CD14-positive monocyte (primary cell): ENCODE results near the gene GPA33. TPM values are rescaled to one million over a fixed set of nuclear protein-coding genes. Genes with fewer than 3 reads are reported as not detected.

ENCODE experiments used
- DNase-seq, 3 donors: peaks; one replicate each; pipeline ENCODE4 v3.0.0-alpha.2; 2011 to 2022
- H2AFZ ChIP-seq: 2 replicates; pipeline ENCODE4 v1.6.0; 2012; ENCODE audit warnings: mild to moderate bottlenecking, low read depth, low read length, inconsistent platforms; ENCODE audit not compliant: insufficient read depth, poor library complexity, severe bottlenecking
- H3K27ac ChIP-seq, 2 donors: 1 replicate in 1 of 2; 2 replicates in 1 of 2; pipeline ENCODE4 v1.5.1; 2012 to 2013; ENCODE audit warnings: low read length in 2 of 2, control low read depth in 1 of 2, inconsistent platforms in 1 of 2, low read depth in 1 of 2, mild to moderate bottlenecking in 1 of 2
- H3K27me3 ChIP-seq, 2 donors: one replicate each; pipeline versions ENCODE4 v1.6.0 to v1.6.1; 2011 to 2013; ENCODE audit warnings: low read length in 2 of 2; ENCODE audit not compliant: control insufficient read depth in 2 of 2, insufficient read depth in 2 of 2
- H3K36me3 ChIP-seq, 2 donors: replicated peaks in 1 of 2; 1 replicate in 1 of 2; 2 replicates in 1 of 2; pipeline versions ENCODE4 v1.5.1 to v1.6.1; 2012 to 2013; ENCODE audit warnings: low read length in 2 of 2, control low read depth in 1 of 2, inconsistent platforms in 1 of 2, mild to moderate bottlenecking in 1 of 2; ENCODE audit not compliant: insufficient read depth in 2 of 2, control insufficient read depth in 1 of 2
- H3K4me1 ChIP-seq, 2 donors: 1 replicate in 1 of 2; 2 replicates in 1 of 2; pipeline versions ENCODE4 v1.5.1 to v1.6.1; 2012 to 2013; ENCODE audit warnings: low read length in 2 of 2, control low read depth in 1 of 2, inconsistent platforms in 1 of 2, mild to moderate bottlenecking in 1 of 2, moderate library complexity in 1 of 2; ENCODE audit not compliant: insufficient read depth in 2 of 2, control insufficient read depth in 1 of 2
- H3K4me2 ChIP-seq: replicated peaks from 2 replicates; pipeline ENCODE3; 2012; ENCODE audit warnings: low read length, moderate library complexity, mild to moderate bottlenecking; ENCODE audit not compliant: poor library complexity, severe bottlenecking; ENCODE audit errors: extremely low read depth
- H3K4me3 ChIP-seq, 3 experiments: fragments of 200-600 bp in 1 of 3; sonication (generic) in 1 of 3; replicated peaks in 1 of 3; 1 replicate in 2 of 3; 2 replicates in 1 of 3; pipeline ENCODE4 v1.5.1; 2011 to 2013; ENCODE audit warnings: low read length in 3 of 3, mild to moderate bottlenecking in 3 of 3, control low read depth in 2 of 3, low read depth in 2 of 3, inconsistent platforms in 1 of 3, moderate library complexity in 1 of 3
- H3K79me2 ChIP-seq: 2 replicates; pipeline ENCODE4 v1.6.0; 2012; ENCODE audit warnings: mild to moderate bottlenecking, control low read depth, inconsistent platforms, low read length, moderate library complexity; ENCODE audit not compliant: insufficient read depth
- H3K9ac ChIP-seq: 2 replicates; pipeline ENCODE4 v1.6.0; 2017; ENCODE audit warnings: low read length, mild to moderate bottlenecking; ENCODE audit not compliant: insufficient read depth, poor library complexity, severe bottlenecking
- H3K9me3 ChIP-seq, 2 donors: replicated peaks in 1 of 2; 1 replicate in 1 of 2; 2 replicates in 1 of 2; pipeline versions ENCODE4 v1.5.1 to v1.6.1; 2012 to 2013; ENCODE audit warnings: low read length in 2 of 2, control low read depth in 1 of 2; ENCODE audit not compliant: control insufficient read depth in 1 of 2, insufficient read depth in 1 of 2
- H4K20me1 ChIP-seq: 2 replicates; pipeline ENCODE4 v1.6.0; 2012; ENCODE audit warnings: mild to moderate bottlenecking, low read length, control low read depth, moderate library complexity; ENCODE audit not compliant: insufficient read depth
- H3K27ac Mint-ChIP-seq, 7 donors: one replicate each; pipeline ENCODE4 v1.8.0; 2020; ENCODE audit warnings: mild to moderate bottlenecking in 7 of 7, mixed read lengths in 7 of 7, moderate library complexity in 6 of 7, inconsistent platforms in 2 of 7
- H3K27me3 Mint-ChIP-seq, 3 donors: one replicate each; pipeline ENCODE4 v1.8.0; 2021 to 2022; ENCODE audit warnings: low read depth in 3 of 3, mild to moderate bottlenecking in 3 of 3, mixed read lengths in 3 of 3, moderate library complexity in 3 of 3, inconsistent platforms in 1 of 3
- H3K36me3 Mint-ChIP-seq, 2 donors: one replicate each; pipeline ENCODE4 v1.8.0; 2020; ENCODE audit warnings: mixed read lengths in 2 of 2, inconsistent platforms in 1 of 2, mild to moderate bottlenecking in 1 of 2
- H3K4me1 Mint-ChIP-seq: one replicate; pipeline ENCODE4 v1.8.0; 2020; ENCODE audit warnings: mild to moderate bottlenecking, mixed read lengths
- H3K4me3 Mint-ChIP-seq, 2 donors: one replicate each; pipeline ENCODE4 v1.8.0; 2020; ENCODE audit warnings: mild to moderate bottlenecking in 2 of 2, mixed read lengths in 2 of 2, moderate library complexity in 1 of 2
- H3K9me3 Mint-ChIP-seq, 7 donors: one replicate each; pipeline ENCODE4 v1.8.0; 2020 to 2022; ENCODE audit warnings: mixed read lengths in 7 of 7, mild to moderate bottlenecking in 6 of 7, moderate library complexity in 6 of 7, inconsistent platforms in 2 of 7
- CTCF ChIP-seq: fragments of 200-600 bp; IDR thresholded peaks from one replicate; pipeline ENCODE4 v1.8.0; 2022; ENCODE audit warnings: antibody characterized with exemption, mild to moderate bottlenecking
- WGBS: methylation state at CpG from one replicate; pipeline ENCODE4 v1.1.5; 2013; ENCODE audit warnings: missing lambda C conversion rate; ENCODE audit not compliant: insufficient coverage; 5-methylcytosine and 5-hydroxymethylcytosine counted together
- intact Hi-C, 2 donors: fragments of 100-400 bp; cut with micrococcal nuclease; formaldehyde crosslinking; loops; one replicate each; pipeline versions ENCODE4 v1.15.0 to v1.15.1; 2023
- polyA plus RNA-seq, 3 donors: library from polyadenylated mRNA; depleted of rRNA in 1 of 3; unstranded in 2 of 3; stranded (reverse) in 1 of 3; fragments of 300-500 nt in 2 of 3; fragments of >200 nt in 1 of 3; fragmentation: Illumina TruSeq in 2 of 3; gene quantifications; 1 replicate in 2 of 3; 2 replicates in 1 of 3; pipeline ENCODE4 v1.2.3, GENCODE V29; 2012 to 2021

Gene GPA33
- polyA plus RNA-seq, 3 donors: 0.84 to 1.8 (median 1.8) TPM

GRCh38 chr1:167122568-167122967, 32.4 kb upstream of the GPA33 start:
- TF ChIP-seq CTCF: no peak
- WGBS: 100% methylated on average over 2 of the region's 4 CpGs
- no peak overlapping the region for H3K4me3 ChIP-seq
- intact Hi-C loops: loop anchor here (5.0 kb wide), 1 partner anchor 55 kb away; no protein-coding TSS in a partner anchor
- H3K79me2 ChIP-seq: no peaks in the 10 kb centered on the region
- H3K36me3 ChIP-seq: no peaks in the 10 kb centered on the region
- peaks cover 9 to 11% of the 10 kb centered on the region in 2 donors for H3K4me1 ChIP-seq
- H2AFZ ChIP-seq: no peak overlapping the region
- no peaks in the 10 kb centered on the region for H3K36me3 Mint-ChIP-seq
- peaks cover 11% of the 10 kb centered on the region for H3K4me1 Mint-ChIP-seq
- no peak overlapping the region for H3K4me2 ChIP-seq
- peaks cover 0 to 2% (median 0%) of the 10 kb centered on the region in 7 donors for H3K9me3 Mint-ChIP-seq
- no peaks in the 10 kb centered on the region for H3K9me3 ChIP-seq
- DNase-seq: no peak
- H3K9ac ChIP-seq: no peak overlapping the region
- H3K27ac Mint-ChIP-seq: no peak overlapping the region
- H3K27me3 ChIP-seq: no peaks in the 10 kb centered on the region
- H4K20me1 ChIP-seq: no peaks in the 10 kb centered on the region
- no peak overlapping the region for H3K4me3 Mint-ChIP-seq
- H3K27ac ChIP-seq: no peak overlapping the region
- H3K27me3 Mint-ChIP-seq: peaks cover 0 to 8% (median 5%) of the 10 kb centered on the region in 3 donors

- Mint-ChIP-seq H3K9me3 (peaks cover 0 to 2% (median 0%) of the 10 kb centered on the region in 7 donors), H3K27me3 (peaks cover 0 to 8% (median 5%) of the 10 kb centered on the region in 3 donors), H3K4me1 (peaks cover 11% of the 10 kb centered on the region), H3K4me3 (peak overlapping the region; percentile 24 to 99), H3K27ac (peak overlapping the region in 1 of 7 donors; percentile 38), H3K36me3 (no peaks in the 10 kb centered on the region)
- 100% methylated on average over 3 of the region's 5 CpGs for WGBS
- no peak for DNase-seq
- H3K79me2 ChIP-seq: no peaks in the 10 kb centered on the region
- no peak for TF ChIP-seq CTCF
- no peaks in the 10 kb centered on the region for H3K9me3 ChIP-seq
- no peak overlapping the region for H3K4me3 ChIP-seq
- intact Hi-C loops: loop anchor here (5.0 kb wide), 1 partner anchor 55 kb away; no protein-coding TSS in a partner anchor
- no peak overlapping the region for H3K9ac ChIP-seq
- H3K4me2 ChIP-seq: no peak overlapping the region
- no peaks in the 10 kb centered on the region for H3K27me3 ChIP-seq
- peaks cover 9 to 11% of the 10 kb centered on the region in 2 donors for H3K4me1 ChIP-seq
- H4K20me1 ChIP-seq: no peaks in the 10 kb centered on the region
- H2AFZ ChIP-seq: no peak overlapping the region
- H3K36me3 ChIP-seq: no peaks in the 10 kb centered on the region
- H3K27ac ChIP-seq: no peak overlapping the region
Observed at GRCh38 chr1:167122121-167122480, 31.9 kb upstream of the GPA33 start.
